C4-2B (cell line): ENCODE measurements around the gene SLC16A11.

ENCODE experiments used
- CTCF ChIP-seq: fragments of 450-650 bp; conservative IDR thresholded peaks from 2 replicates; pipeline ENCODE4 v1.5.1; 2017; ENCODE audit warnings: mild to moderate bottlenecking
- ZFX ChIP-seq: fragments of 450-650 bp; IDR thresholded peaks from 2 replicates; pipeline ENCODE4 v1.6.1; 2017

- TF ChIP-seq CTCF, result no peak
- TF ChIP-seq ZFX, result no peak
Observed at GRCh38 chr17:7025245-7025644, 18.6 kb downstream of the SLC16A11 start.
